PFSK-1 (cell line): Measurements from ENCODE around the gene GMCL1.

Experiments
- FOXP2 ChIP-seq: optimal IDR thresholded peaks from 2 replicates; pipeline ENCODE3; 2011; ENCODE audit warnings: borderline replicate concordance, control low read depth, inconsistent platforms; ENCODE audit not compliant: insufficient read depth; ENCODE audit errors: extremely low read length, extremely low read depth
- POLR2AphosphoS5 ChIP-seq: IDR thresholded peaks from 2 replicates; pipeline ENCODE4 v1.6.1; 2012; ENCODE audit warnings: low read depth, mild to moderate bottlenecking, control low read depth, low read length, moderate library complexity
- SIN3A ChIP-seq: IDR thresholded peaks from 2 replicates; pipeline ENCODE4 v1.6.1; 2012; ENCODE audit warnings: mild to moderate bottlenecking, low read length, moderate library complexity, borderline replicate concordance; ENCODE audit not compliant: insufficient read depth
- TAF1 ChIP-seq: IDR thresholded peaks from 2 replicates; pipeline ENCODE4 v1.6.1; 2012; ENCODE audit warnings: low read length, control low read depth, borderline replicate concordance; ENCODE audit not compliant: insufficient read depth
- TF ChIP-seq, protein P1 (sequence below), 2 experiments: IDR thresholded peaks; 2 replicates each; pipeline versions ENCODE4 v1.6.1 to v1.8.0; 2011 to 2012; ENCODE audit warnings: low read depth in 2 of 2, low read length in 2 of 2, control low read depth in 1 of 2, inconsistent platforms in 1 of 2, mild to moderate bottlenecking in 1 of 2, moderate library complexity in 1 of 2; ENCODE audit not compliant: insufficient read depth in 1 of 2

DNA sequence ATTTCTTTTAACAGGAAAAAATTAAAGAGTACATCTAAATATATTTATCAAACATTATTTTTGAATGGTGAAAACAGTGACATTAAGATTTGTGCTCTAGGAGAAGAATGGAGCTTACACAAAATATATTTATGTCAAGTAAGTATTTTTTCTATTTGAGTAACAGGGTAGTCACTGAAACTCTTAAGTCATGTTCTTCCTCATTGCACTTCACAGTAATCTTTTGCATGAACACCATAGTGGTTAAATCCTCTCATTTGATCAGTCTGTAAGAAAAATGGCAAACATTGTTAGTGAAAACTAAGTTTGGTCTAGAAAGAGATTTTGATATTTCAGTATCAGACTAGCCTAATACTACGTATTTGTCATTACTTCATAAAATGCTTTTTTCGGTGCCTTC, 8.1 kb downstream of the GMCL1 start:
- TF ChIP-seq, protein P1, sequence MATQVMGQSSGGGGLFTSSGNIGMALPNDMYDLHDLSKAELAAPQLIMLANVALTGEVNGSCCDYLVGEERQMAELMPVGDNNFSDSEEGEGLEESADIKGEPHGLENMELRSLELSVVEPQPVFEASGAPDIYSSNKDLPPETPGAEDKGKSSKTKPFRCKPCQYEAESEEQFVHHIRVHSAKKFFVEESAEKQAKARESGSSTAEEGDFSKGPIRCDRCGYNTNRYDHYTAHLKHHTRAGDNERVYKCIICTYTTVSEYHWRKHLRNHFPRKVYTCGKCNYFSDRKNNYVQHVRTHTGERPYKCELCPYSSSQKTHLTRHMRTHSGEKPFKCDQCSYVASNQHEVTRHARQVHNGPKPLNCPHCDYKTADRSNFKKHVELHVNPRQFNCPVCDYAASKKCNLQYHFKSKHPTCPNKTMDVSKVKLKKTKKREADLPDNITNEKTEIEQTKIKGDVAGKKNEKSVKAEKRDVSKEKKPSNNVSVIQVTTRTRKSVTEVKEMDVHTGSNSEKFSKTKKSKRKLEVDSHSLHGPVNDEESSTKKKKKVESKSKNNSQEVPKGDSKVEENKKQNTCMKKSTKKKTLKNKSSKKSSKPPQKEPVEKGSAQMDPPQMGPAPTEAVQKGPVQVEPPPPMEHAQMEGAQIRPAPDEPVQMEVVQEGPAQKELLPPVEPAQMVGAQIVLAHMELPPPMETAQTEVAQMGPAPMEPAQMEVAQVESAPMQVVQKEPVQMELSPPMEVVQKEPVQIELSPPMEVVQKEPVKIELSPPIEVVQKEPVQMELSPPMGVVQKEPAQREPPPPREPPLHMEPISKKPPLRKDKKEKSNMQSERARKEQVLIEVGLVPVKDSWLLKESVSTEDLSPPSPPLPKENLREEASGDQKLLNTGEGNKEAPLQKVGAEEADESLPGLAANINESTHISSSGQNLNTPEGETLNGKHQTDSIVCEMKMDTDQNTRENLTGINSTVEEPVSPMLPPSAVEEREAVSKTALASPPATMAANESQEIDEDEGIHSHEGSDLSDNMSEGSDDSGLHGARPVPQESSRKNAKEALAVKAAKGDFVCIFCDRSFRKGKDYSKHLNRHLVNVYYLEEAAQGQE (IDR thresholded peaks at IDR 0.05; ENCODE audit: insufficient read depth in 1 of 2, low read depth in 2 of 2, low read length in 2 of 2), result no peak
- no peak for TF ChIP-seq POLR2AphosphoS5
- TF ChIP-seq TAF1, result no peak
- TF ChIP-seq SIN3A, result no peak
- no peak for TF ChIP-seq FOXP2
